ENCODE data around the gene ZNF771. TPM values are rescaled to one million over a fixed set of nuclear protein-coding genes. Genes with fewer than 3 reads are reported as not detected.

The ZNF771 gene
- total and polyA plus RNA-seq, 9 of the 15 experiments (the other 6 are each of a cell fraction or from before 2014, with no cell fraction given): 1.5 to 12.6 (median 4.4) TPM

GRCh38 chr16:30409125-30410060, 2.0 kb downstream of the ZNF771 start (continued):
- TF ChIP-seq CUX1 (CRISPR knock-in tag; IDR thresholded peaks at IDR 0.05): no peak
- TF ChIP-seq ZNF592 (IDR thresholded peaks at IDR 0.05): peak; percentile 54; the same call in 1 of the 2 replicates
- TF ChIP-seq NR2C1 (IDR thresholded peaks at IDR 0.05): 0 out of 2 replicates have a peak, but pooled peaks have one; percentile 33
- 0 out of 2 replicates have a peak, but pooled peaks have one; percentile 38 for TF ChIP-seq NR2C1 (tag; IDR thresholded peaks at IDR 0.05)
- TF ChIP-seq CSDE1 (IDR thresholded peaks at IDR 0.05): no peak
- 0 out of 2 replicates have a peak, but pooled peaks have one; percentile 37 for TF ChIP-seq MAX (CRISPR knock-in tag; IDR thresholded peaks at IDR 0.05)
- 0 out of 2 replicates have a peak, but pooled peaks have one; percentile 54 for TF ChIP-seq ZNF511 (CRISPR knock-in tag; IDR thresholded peaks at IDR 0.05)
- no peak for TF ChIP-seq SIRT6 (IDR thresholded peaks at IDR 0.05; ENCODE audit: low read depth, low read length)
- 0 out of 2 replicates have a peak, but pooled peaks have one; percentile 42 for TF ChIP-seq MYC (IDR thresholded peaks at IDR 0.05; ENCODE audit: low read depth, low read length)
- TF ChIP-seq MYC (CRISPR knock-in tag; IDR thresholded peaks at IDR 0.05; ENCODE audit: borderline replicate concordance, low read depth): no peak
- peak; percentile 58; the same call in 1 of the 2 replicates for TF ChIP-seq HMGXB4 (CRISPR knock-in tag; IDR thresholded peaks at IDR 0.05)
- TF ChIP-seq ZKSCAN1 (IDR thresholded peaks at IDR 0.05; ENCODE audit: low read depth, low read length): no peak
- TF ChIP-seq CHD4 (IDR thresholded peaks at IDR 0.05; ENCODE audit: insufficient read depth, insufficient replicate concordance, low read depth, low read length, poor library complexity, severe bottlenecking): no peak

All from K562 (cell line).